PFSK-1 (cell line): ENCODE results near the gene CRCP.

Experiments used
- FOXP2 ChIP-seq: optimal IDR thresholded peaks from 2 replicates; pipeline ENCODE3; 2011; ENCODE audit warnings: borderline replicate concordance, control low read depth, inconsistent platforms; ENCODE audit not compliant: insufficient read depth; ENCODE audit errors: extremely low read length, extremely low read depth
- POLR2AphosphoS5 ChIP-seq: IDR thresholded peaks from 2 replicates; pipeline ENCODE4 v1.6.1; 2012; ENCODE audit warnings: low read depth, mild to moderate bottlenecking, control low read depth, low read length, moderate library complexity
- TAF1 ChIP-seq: IDR thresholded peaks from 2 replicates; pipeline ENCODE4 v1.6.1; 2012; ENCODE audit warnings: low read length, control low read depth, borderline replicate concordance; ENCODE audit not compliant: insufficient read depth

- TF ChIP-seq POLR2AphosphoS5: no peak
- TF ChIP-seq TAF1: no peak
- TF ChIP-seq FOXP2: no peak
Measured at GRCh38 chr7:66088861-66089838, 25.5 kb upstream of the CRCP start.
